Ascending aorta (tissue), 2 donors: ENCODE results near the gene APOBEC3A. TPM values are rescaled to one million over a fixed set of nuclear protein-coding genes. Genes with fewer than 3 reads are reported as not detected.
"Not testable (repeated sequence)": the region's sequence is repeated elsewhere in the genome, so short reads cannot be mapped to it uniquely, and the experiment has no call there.

Experiments used
- DNase-seq, 2 donors: peaks; one replicate each; pipeline ENCODE4 v3.0.0-alpha.2; 2019; ENCODE audit warnings: low spot score in 2 of 2
- H3K27ac ChIP-seq, 2 donors: fragments of 200-600 bp; sonication (generic); one replicate each; pipeline ENCODE4 v1.5.1; 2016 to 2017; ENCODE audit warnings: mild to moderate bottlenecking in 1 of 2
- H3K27me3 ChIP-seq: fragments of 200-600 bp; sonication (generic); one replicate; pipeline ENCODE4 v1.5.1; 2017
- H3K36me3 ChIP-seq, 2 donors: fragments of 200-600 bp; sonication (generic); one replicate each; pipeline ENCODE4 v1.5.1; 2016
- H3K4me1 ChIP-seq, 2 donors: fragments of 200-600 bp; sonication (generic); one replicate each; pipeline ENCODE4 v1.5.1; 2016 to 2017; ENCODE audit warnings: mild to moderate bottlenecking in 1 of 2
- H3K4me3 ChIP-seq, 2 donors: fragments of 200-600 bp; sonication (generic); one replicate each; pipeline ENCODE4 v1.5.1; 2016 to 2017; ENCODE audit warnings: mild to moderate bottlenecking in 1 of 2
- H3K9me3 ChIP-seq, 2 donors: fragments of 200-600 bp; sonication (generic); one replicate each; pipeline ENCODE4 v1.5.1; 2016
- intact Hi-C: fragments of 100-400 bp; cut with DNase I; formaldehyde crosslinking; loops from one replicate; pipeline ENCODE4 v1.15.1; 2023
- total RNA-seq: library from RNA; depleted of rRNA; stranded (reverse); fragments of >200 nt; gene quantifications from one replicate; pipeline ENCODE4 v1.1.0, GENCODE V29; 2016
- TF ChIP-seq, protein P1 (sequence below), 3 experiments: fragments of 200-600 bp in 2 of 3; fragments of 450-650 bp in 1 of 3; sonication (generic) in 2 of 3; IDR thresholded peaks; one replicate each; pipeline ENCODE4 v1.5.1; 2016 to 2019; ENCODE audit warnings: antibody characterized with exemption in 3 of 3, mild to moderate bottlenecking in 1 of 3, moderate library complexity in 1 of 3

APOBEC3A gene
- total RNA-seq, 1 donor from 2014 or later, result not detected

DNA sequence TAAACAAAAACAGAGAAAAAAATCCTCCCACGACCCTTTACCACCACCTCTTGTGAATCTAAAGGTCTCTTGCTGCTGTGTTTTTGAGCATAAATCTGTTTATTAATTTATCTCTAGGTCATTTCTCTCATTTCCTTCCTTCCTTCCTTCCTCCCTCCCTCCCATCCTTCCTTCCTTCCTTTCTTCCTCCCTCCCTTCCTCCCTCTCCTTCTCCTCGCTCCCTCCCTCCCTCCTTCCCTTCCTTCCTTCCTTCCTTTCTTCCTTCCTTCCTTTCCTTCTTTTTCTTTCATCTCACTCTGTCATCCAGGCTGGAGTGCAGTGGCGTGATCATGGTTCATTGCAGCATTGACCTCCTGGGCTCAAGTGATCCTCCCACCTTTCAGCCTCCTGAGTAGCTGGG is 13.5 kb upstream of the APOBEC3A start:
- no peak overlapping the region for H3K27ac ChIP-seq
- no peaks in the 10 kb centered on the region for H3K9me3 ChIP-seq
- no peaks in the 10 kb centered on the region for H3K36me3 ChIP-seq
- no peaks in the 10 kb centered on the region for H3K27me3 ChIP-seq
- H3K4me1 ChIP-seq, result no peaks in the 10 kb centered on the region
- no peak overlapping the region for H3K4me3 ChIP-seq
- DNase-seq, result no peak
- TF ChIP-seq, protein P1, sequence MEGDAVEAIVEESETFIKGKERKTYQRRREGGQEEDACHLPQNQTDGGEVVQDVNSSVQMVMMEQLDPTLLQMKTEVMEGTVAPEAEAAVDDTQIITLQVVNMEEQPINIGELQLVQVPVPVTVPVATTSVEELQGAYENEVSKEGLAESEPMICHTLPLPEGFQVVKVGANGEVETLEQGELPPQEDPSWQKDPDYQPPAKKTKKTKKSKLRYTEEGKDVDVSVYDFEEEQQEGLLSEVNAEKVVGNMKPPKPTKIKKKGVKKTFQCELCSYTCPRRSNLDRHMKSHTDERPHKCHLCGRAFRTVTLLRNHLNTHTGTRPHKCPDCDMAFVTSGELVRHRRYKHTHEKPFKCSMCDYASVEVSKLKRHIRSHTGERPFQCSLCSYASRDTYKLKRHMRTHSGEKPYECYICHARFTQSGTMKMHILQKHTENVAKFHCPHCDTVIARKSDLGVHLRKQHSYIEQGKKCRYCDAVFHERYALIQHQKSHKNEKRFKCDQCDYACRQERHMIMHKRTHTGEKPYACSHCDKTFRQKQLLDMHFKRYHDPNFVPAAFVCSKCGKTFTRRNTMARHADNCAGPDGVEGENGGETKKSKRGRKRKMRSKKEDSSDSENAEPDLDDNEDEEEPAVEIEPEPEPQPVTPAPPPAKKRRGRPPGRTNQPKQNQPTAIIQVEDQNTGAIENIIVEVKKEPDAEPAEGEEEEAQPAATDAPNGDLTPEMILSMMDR (IDR thresholded peaks at IDR 0.05), result no peak
- intact Hi-C loops, result no loop called here

DNA sequence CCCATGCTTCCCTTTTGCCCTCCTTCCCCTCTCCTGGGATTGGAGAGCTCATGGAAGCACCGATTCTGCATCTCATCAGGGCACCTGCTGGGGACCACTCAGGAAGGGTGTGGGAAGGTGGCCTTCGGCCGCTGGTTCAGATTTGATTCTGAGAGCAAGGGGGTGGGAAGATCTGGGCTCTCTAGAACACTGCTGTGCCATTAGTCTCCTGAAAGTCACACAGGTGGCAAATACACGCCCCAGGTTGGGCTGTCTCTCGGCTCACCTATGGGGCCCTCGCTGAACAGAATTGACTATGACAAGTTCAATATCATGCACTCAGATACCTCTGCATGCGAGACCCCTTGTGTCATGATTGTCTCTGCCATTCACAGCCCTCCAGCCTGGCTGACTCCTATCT is 12.8 kb upstream of the APOBEC3A start:
- no peak overlapping the region for H3K27ac ChIP-seq
- H3K27me3 ChIP-seq, result no peaks in the 10 kb centered on the region
- no peaks in the 10 kb centered on the region for H3K9me3 ChIP-seq
- no peak for DNase-seq
- intact Hi-C loops, result no loop called here
- no peaks in the 10 kb centered on the region for H3K36me3 ChIP-seq
- no peak overlapping the region for H3K4me3 ChIP-seq
- TF ChIP-seq, protein P1 (IDR thresholded peaks at IDR 0.05), result no peak
- H3K4me1 ChIP-seq, result no peaks in the 10 kb centered on the region

DNA sequence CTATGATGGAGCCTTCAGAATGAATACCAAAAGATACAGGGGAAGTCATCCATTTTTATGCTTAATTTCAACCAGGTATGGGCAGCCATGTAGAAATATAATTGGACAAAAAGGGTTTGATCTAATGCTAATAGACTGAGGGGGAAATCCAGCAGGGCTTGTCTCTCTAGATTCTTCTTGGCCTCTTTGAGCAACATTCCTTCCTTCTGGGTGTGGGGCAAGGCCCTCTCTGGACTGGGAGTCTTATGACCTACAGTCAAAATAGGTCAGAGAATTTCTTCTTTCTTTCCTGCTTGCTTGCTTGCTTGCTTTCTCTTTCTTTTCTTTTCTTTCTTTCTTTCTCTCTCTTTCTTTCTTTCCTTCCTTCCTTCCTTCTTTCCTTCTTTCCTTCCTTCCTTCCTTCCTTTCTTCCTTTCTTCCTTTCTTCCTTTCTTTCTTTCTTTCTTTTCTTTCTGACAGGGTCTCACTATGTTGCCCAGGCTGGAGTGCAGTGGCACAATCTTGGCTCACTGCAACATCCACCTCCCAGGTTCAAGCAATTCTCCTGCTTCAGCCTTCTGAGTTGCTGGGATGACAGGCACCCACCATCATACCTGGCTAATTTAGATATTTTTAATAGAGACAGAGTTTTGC is 11.6 kb upstream of the APOBEC3A start:
- DNase-seq, intact Hi-C loops, H3K36me3 ChIP-seq, H3K4me3 ChIP-seq, H3K27ac ChIP-seq, H3K9me3 ChIP-seq, H3K27me3 ChIP-seq, H3K4me1 ChIP-seq: not testable (repeated sequence)

DNA sequence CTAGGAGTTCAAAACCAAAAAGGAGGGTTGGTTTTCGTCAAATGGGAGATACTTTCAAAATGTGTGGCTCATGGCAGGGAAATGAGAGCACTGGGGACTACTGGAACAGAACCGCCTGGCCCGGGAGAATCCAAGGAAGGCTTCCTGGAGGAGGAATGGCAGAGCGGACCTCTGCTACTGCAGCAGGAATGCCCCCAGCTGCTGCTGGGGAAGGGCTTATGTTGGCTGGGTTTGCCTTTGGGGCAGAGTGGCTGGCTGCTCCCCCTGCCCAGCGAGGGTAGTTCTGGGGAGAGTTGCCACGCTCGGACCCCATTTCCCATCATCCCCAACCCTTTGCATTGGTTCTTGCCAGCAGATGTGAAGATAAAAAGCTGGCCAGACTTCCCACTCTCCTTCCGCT is 10.6 kb upstream of the APOBEC3A start:
- H3K4me3 ChIP-seq, result no peak overlapping the region
- intact Hi-C loops, result no loop called here
- H3K27me3 ChIP-seq, result no peaks in the 10 kb centered on the region
- no peaks in the 10 kb centered on the region for H3K4me1 ChIP-seq
- H3K27ac ChIP-seq, result no peak overlapping the region
- DNase-seq, result no peak
- no peaks in the 10 kb centered on the region for H3K36me3 ChIP-seq
- TF ChIP-seq, protein P1 (IDR thresholded peaks at IDR 0.05), result no peak
- no peaks in the 10 kb centered on the region for H3K9me3 ChIP-seq

DNA sequence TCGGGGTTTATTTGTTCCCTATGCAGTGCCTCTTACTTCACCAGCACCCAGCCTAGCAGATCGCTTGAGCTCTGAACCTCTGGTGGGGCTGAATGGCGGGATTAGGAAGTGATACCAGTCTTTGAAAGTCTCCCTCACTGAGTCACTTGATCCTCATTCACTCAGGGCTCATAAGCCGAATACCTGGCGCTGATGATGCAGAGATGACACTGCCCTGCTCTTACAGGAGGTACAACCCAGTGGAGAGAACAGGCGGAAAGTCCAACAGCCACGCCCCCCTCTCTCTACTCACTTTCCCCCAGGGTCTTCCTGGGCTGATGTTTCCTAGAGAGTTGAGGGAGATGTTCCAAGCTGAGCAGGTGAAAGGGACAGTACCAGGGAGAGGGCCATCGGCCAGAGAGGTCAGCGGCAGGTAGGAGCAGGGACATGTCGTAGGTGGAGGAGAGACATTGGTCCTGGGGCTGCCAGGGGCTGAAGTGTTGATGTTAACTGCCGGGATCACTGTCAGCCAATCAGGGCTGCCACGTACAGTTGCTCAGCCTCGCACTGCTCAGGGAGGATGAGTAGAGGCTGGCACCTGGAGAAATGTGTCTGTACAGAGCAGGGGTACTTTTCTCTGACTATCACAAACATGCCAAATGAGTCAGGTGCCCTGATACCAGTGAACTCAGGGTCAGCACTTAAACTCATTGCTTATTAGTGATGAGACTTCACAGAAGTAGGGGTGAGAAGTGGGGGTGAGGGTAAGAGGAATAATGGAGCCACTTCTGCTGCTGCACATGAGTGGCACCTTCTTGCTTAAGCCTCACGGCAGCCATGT is 9.9 kb upstream of the APOBEC3A start:
- no peaks in the 10 kb centered on the region for H3K36me3 ChIP-seq
- no peaks in the 10 kb centered on the region for H3K9me3 ChIP-seq
- no peaks in the 10 kb centered on the region for H3K4me1 ChIP-seq
- intact Hi-C loops, result no loop called here
- no peak for DNase-seq
- no peaks in the 10 kb centered on the region for H3K27me3 ChIP-seq
- no peak overlapping the region for H3K27ac ChIP-seq
- no peak overlapping the region for H3K4me3 ChIP-seq
- TF ChIP-seq, protein P1 (IDR thresholded peaks at IDR 0.05), result no peak

DNA sequence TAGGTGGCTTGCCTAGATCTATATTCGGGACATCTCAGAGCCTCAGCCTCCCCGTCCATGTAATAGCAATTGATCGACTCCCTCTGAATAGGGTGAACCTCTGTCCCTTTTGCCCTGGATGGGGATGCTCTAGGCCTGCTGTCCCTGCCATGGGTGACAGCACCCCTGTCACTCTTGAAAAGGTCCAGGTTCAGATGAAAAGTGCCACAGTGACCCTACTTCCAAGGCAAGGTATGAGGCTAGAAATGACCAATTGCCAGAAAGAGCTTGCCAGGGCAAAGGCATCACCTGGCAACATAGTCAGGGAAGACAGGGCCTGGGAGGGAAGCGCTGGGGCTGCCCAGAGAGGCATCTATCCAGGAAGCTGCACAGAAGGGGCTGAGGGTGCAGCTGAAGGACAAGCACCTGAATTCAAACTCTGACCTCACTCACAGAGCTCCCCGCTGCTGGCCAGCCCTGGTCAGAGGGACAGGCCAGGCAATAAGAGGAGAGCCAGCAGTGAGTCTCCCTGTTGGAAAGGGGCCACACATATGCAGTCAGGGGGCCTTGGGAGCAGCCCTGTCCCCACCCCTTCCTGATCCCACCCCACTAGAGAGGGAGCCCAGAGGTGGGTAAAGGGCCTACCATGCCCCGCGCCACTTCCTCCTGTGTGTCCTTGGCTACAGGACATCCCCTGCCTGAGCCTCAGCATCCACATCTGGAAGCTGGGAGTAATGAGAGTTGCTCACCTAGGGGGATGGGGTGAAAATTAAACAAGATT is 9.0 kb upstream of the APOBEC3A start:
- DNase-seq, result no peak
- intact Hi-C loops, result no loop called here
- H3K36me3 ChIP-seq, result no peaks in the 10 kb centered on the region
- H3K27ac ChIP-seq, result no peak overlapping the region
- no peaks in the 10 kb centered on the region for H3K27me3 ChIP-seq
- no peaks in the 10 kb centered on the region for H3K4me1 ChIP-seq
- H3K4me3 ChIP-seq, result no peak overlapping the region
- TF ChIP-seq, protein P1 (IDR thresholded peaks at IDR 0.05), result no peak
- H3K9me3 ChIP-seq, result no peaks in the 10 kb centered on the region
